HUES48 (cell line): Measurements from ENCODE around the gene PROM2.

Experiments used
- H3K27ac ChIP-seq: one replicate; pipeline ENCODE4 v1.7.0; 2013; ENCODE audit warnings: low read depth, low read length, inconsistent platforms
- H3K27me3 ChIP-seq: 2 replicates; pipeline ENCODE4 v1.6.1; 2013; ENCODE audit warnings: mild to moderate bottlenecking, low read length; ENCODE audit not compliant: control insufficient read depth, insufficient read depth
- H3K36me3 ChIP-seq: 2 replicates; pipeline ENCODE4 v1.6.1; 2013; ENCODE audit warnings: low read length; ENCODE audit not compliant: control insufficient read depth, insufficient read depth
- H3K4me1 ChIP-seq: 2 replicates; pipeline ENCODE4 v1.6.1; 2013; ENCODE audit warnings: mild to moderate bottlenecking, low read length; ENCODE audit not compliant: control insufficient read depth, insufficient read depth
- H3K4me3 ChIP-seq: 2 replicates; pipeline ENCODE4 v1.5.1; 2013; ENCODE audit warnings: mild to moderate bottlenecking, low read depth, low read length
- H3K9ac ChIP-seq: 2 replicates; pipeline ENCODE4 v1.6.1; 2013; ENCODE audit warnings: mild to moderate bottlenecking, low read depth, low read length, moderate library complexity
- H3K9me3 ChIP-seq: 2 replicates; pipeline ENCODE4 v1.6.1; 2013; ENCODE audit warnings: low read length; ENCODE audit not compliant: control insufficient read depth, insufficient read depth

The PROM2 gene

GRCh38 chr2:95316466-95317122, 42.3 kb downstream of the PROM2 start:
- Histone ChIP-seq H3K27ac (no peak overlapping the region), H3K4me1 (no peaks in the 10 kb centered on the region), H3K9me3 (no peaks in the 10 kb centered on the region), H3K9ac (no peak overlapping the region), H3K27me3 (no peaks in the 10 kb centered on the region), H3K4me3 (no peak overlapping the region), H3K36me3 (no peaks in the 10 kb centered on the region)

GRCh38 chr2:95317123-95317500, 42.9 kb downstream of the PROM2 start:
- Histone ChIP-seq H3K36me3 (no peaks in the 10 kb centered on the region), H3K9ac (no peak overlapping the region), H3K27ac (no peak overlapping the region), H3K27me3 (no peaks in the 10 kb centered on the region), H3K9me3 (no peaks in the 10 kb centered on the region), H3K4me3 (no peak overlapping the region), H3K4me1 (no peaks in the 10 kb centered on the region)

GRCh38 chr2:95317665-95318425, 43.6 kb downstream of the PROM2 start:
- Histone ChIP-seq H3K4me3 (no peak overlapping the region), H3K27ac (no peak overlapping the region), H3K4me1 (no peaks in the 10 kb centered on the region), H3K27me3 (no peaks in the 10 kb centered on the region), H3K36me3 (no peaks in the 10 kb centered on the region), H3K9ac (no peak overlapping the region), H3K9me3 (no peaks in the 10 kb centered on the region)

GRCh38 chr2:95318431-95319220, 44.4 kb downstream of the PROM2 start:
- H3K27ac ChIP-seq = no peak overlapping the region
- no peaks in the 10 kb centered on the region for H3K9me3 ChIP-seq
- no peaks in the 10 kb centered on the region for H3K27me3 ChIP-seq
- H3K9ac ChIP-seq = no peak overlapping the region
- H3K4me1 ChIP-seq = no peaks in the 10 kb centered on the region
- no peak overlapping the region for H3K4me3 ChIP-seq
- no peaks in the 10 kb centered on the region for H3K36me3 ChIP-seq

GRCh38 chr2:95319481-95320343, 45.5 kb downstream of the PROM2 start:
- no peaks in the 10 kb centered on the region for H3K36me3 ChIP-seq
- H3K4me1 ChIP-seq = no peaks in the 10 kb centered on the region
- H3K9me3 ChIP-seq = no peaks in the 10 kb centered on the region
- no peaks in the 10 kb centered on the region for H3K27me3 ChIP-seq
- H3K4me3 ChIP-seq = no peak overlapping the region
- no peak overlapping the region for H3K27ac ChIP-seq
- H3K9ac ChIP-seq = no peak overlapping the region

- no peaks in the 10 kb centered on the region for H3K27me3 ChIP-seq
- H3K9ac ChIP-seq = no peak overlapping the region
- H3K4me3 ChIP-seq = no peak overlapping the region
- H3K27ac ChIP-seq = no peak overlapping the region
- H3K9me3 ChIP-seq = no peaks in the 10 kb centered on the region
- H3K4me1 ChIP-seq = no peaks in the 10 kb centered on the region
- no peaks in the 10 kb centered on the region for H3K36me3 ChIP-seq
Measured at GRCh38 chr2:95320344-95320712, 46.1 kb downstream of the PROM2 start.

GRCh38 chr2:95320986-95321767, 46.9 kb downstream of the PROM2 start:
- H3K9me3 ChIP-seq = no peaks in the 10 kb centered on the region
- no peaks in the 10 kb centered on the region for H3K4me1 ChIP-seq
- no peaks in the 10 kb centered on the region for H3K36me3 ChIP-seq
- H3K27me3 ChIP-seq = no peaks in the 10 kb centered on the region
- no peak overlapping the region for H3K4me3 ChIP-seq
- no peak overlapping the region for H3K9ac ChIP-seq
- H3K27ac ChIP-seq = no peak overlapping the region

- no peak overlapping the region for H3K9ac ChIP-seq
- no peaks in the 10 kb centered on the region for H3K9me3 ChIP-seq
- H3K4me1 ChIP-seq = no peaks in the 10 kb centered on the region
- H3K4me3 ChIP-seq = no peak overlapping the region
- no peaks in the 10 kb centered on the region for H3K27me3 ChIP-seq
- no peaks in the 10 kb centered on the region for H3K36me3 ChIP-seq
- H3K27ac ChIP-seq = no peak overlapping the region
Measured at GRCh38 chr2:95323347-95324155, 49.3 kb downstream of the PROM2 start.

- Histone ChIP-seq H3K27ac (no peak overlapping the region), H3K36me3 (no peaks in the 10 kb centered on the region), H3K27me3 (no peaks in the 10 kb centered on the region), H3K9ac (no peak overlapping the region), H3K4me3 (no peak overlapping the region), H3K9me3 (no peaks in the 10 kb centered on the region), H3K4me1 (no peaks in the 10 kb centered on the region)
Measured at GRCh38 chr2:95325026-95325425, 50.8 kb downstream of the PROM2 start.
